ENCODE data around the gene CXXC1. TPM values are rescaled to one million over a fixed set of nuclear protein-coding genes. Genes with fewer than 3 reads are reported as not detected.

Gene CXXC1
- total RNA-seq, 2 donors from 2014 or later, result 93.1 to 102 TPM

DNA sequence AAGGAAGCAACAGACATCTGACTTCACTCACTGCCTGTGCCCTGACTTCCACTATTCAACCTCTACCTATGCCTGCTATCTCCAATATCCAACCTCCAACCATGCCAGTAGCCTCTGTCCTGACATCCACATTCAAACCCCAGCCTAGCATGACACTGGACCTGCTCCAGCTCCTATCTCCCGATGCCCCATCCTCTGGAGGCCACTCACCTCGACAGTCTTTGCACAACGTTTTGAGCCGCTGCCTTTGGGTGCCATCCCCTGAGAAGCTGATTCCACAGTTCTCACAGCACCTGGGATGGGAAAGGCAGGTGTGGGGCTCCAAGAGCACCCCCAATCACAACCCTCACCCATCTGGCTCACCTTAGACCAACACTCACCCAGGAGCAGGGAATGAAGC is 11.0 kb downstream of the CXXC1 start:
- no peak overlapping the region for H3K4me3 ChIP-seq (ENCODE audit: low read length)

GRCh38 chr18:50275503-50276036 is 11.9 kb downstream of the CXXC1 start:
- Mint-ChIP-seq H3K9me3 (no peaks in the 10 kb centered on the region), H3K4me3 (no peak overlapping the region), H3K36me3 (ENCODE audit: low read depth) (peaks cover 73% of the 10 kb centered on the region), H3K27me3 (ENCODE audit: insufficient read depth) (no peaks in the 10 kb centered on the region), H3K27ac (no peak overlapping the region), H3K4me1 (peaks cover 24% of the 10 kb centered on the region)
- H3K9me3 ChIP-seq (ENCODE audit: control insufficient read depth, low read length), result peaks cover 10% of the 10 kb centered on the region
- no peaks in the 10 kb centered on the region for H3K4me1 ChIP-seq (ENCODE audit: control insufficient read depth, insufficient read depth, low read length)
- no peak overlapping the region for H3K4me3 ChIP-seq (ENCODE audit: low read length)
- no peak overlapping the region for H3K9ac ChIP-seq (ENCODE audit: extremely low read depth, low read length, poor library complexity, severe bottlenecking)
- no peaks in the 10 kb centered on the region for H3K27me3 ChIP-seq (ENCODE audit: control insufficient read depth, insufficient read depth, low read length, poor library complexity, severe bottlenecking)
- no peak overlapping the region for H3K27ac ChIP-seq (ENCODE audit: low read depth, low read length)
- H3K36me3 ChIP-seq (ENCODE audit: control insufficient read depth, insufficient read depth, low read length), result peaks cover 79% of the 10 kb centered on the region
- WGBS, 2 experiments (ENCODE audit: insufficient coverage in 1 of 2, insufficient read length in 1 of 2), result 95 to 100% methylated on average over 4 to 19 of the region's 19 CpGs
- TF ChIP-seq, protein P1, sequence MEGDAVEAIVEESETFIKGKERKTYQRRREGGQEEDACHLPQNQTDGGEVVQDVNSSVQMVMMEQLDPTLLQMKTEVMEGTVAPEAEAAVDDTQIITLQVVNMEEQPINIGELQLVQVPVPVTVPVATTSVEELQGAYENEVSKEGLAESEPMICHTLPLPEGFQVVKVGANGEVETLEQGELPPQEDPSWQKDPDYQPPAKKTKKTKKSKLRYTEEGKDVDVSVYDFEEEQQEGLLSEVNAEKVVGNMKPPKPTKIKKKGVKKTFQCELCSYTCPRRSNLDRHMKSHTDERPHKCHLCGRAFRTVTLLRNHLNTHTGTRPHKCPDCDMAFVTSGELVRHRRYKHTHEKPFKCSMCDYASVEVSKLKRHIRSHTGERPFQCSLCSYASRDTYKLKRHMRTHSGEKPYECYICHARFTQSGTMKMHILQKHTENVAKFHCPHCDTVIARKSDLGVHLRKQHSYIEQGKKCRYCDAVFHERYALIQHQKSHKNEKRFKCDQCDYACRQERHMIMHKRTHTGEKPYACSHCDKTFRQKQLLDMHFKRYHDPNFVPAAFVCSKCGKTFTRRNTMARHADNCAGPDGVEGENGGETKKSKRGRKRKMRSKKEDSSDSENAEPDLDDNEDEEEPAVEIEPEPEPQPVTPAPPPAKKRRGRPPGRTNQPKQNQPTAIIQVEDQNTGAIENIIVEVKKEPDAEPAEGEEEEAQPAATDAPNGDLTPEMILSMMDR (conservative IDR thresholded peaks at IDR 0.05), result no peak
- DNase-seq, result no peak

More for the DNA sequence above, 11.0 kb downstream of the CXXC1 start:
- no peak overlapping the region for H3K27ac Mint-ChIP-seq
- H3K36me3 Mint-ChIP-seq (ENCODE audit: low read depth), result peaks cover 68% of the 10 kb centered on the region
- Histone ChIP-seq H3K4me1 (ENCODE audit: control insufficient read depth, insufficient read depth, low read length) (no peaks in the 10 kb centered on the region), H3K9ac (ENCODE audit: extremely low read depth, low read length, poor library complexity, severe bottlenecking) (no peak overlapping the region), H3K27me3 (ENCODE audit: control insufficient read depth, insufficient read depth, low read length, poor library complexity, severe bottlenecking) (no peaks in the 10 kb centered on the region), H3K36me3 (ENCODE audit: control insufficient read depth, insufficient read depth, low read length) (peaks cover 70% of the 10 kb centered on the region), H3K27ac (ENCODE audit: low read depth, low read length) (no peak overlapping the region), H3K9me3 (ENCODE audit: control insufficient read depth, low read length) (peaks cover 10% of the 10 kb centered on the region)
- TF ChIP-seq, protein P1 (conservative IDR thresholded peaks at IDR 0.05), result no peak
- H3K27me3 Mint-ChIP-seq (ENCODE audit: insufficient read depth), result no peaks in the 10 kb centered on the region
- H3K9me3 Mint-ChIP-seq, result no peaks in the 10 kb centered on the region
- 89 to 97% methylated on average over 3 to 4 of the region's 4 CpGs for WGBS, 2 experiments (ENCODE audit: insufficient coverage in 1 of 2, insufficient read length in 1 of 2)
- H3K4me3 Mint-ChIP-seq, result no peak overlapping the region
- peaks cover 30% of the 10 kb centered on the region for H3K4me1 Mint-ChIP-seq
- no peak for DNase-seq

DNA sequence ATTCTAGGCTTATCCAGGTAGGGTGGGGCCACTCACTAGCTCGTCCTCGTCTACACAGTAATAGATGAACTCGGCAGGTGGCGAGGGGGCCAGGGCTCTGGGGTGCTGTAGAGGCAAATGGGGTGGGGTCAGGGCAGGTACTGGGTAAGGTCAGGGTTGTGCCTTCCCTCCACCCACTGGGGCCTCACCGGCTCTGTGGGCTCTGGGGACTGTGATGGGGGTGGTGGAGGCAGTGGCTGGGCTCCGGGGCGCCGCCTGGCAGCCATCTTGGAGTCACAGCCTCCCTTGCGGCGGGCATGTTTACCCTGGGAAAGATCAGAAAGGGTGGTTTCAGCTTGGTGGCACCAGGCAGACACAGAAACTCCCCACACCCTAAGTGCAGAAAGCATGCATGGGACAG is 12.6 kb downstream of the CXXC1 start:
- no peak for DNase-seq
- Histone ChIP-seq H3K36me3 (ENCODE audit: control insufficient read depth, insufficient read depth, low read length) (peaks cover 86% of the 10 kb centered on the region), H3K4me3 (ENCODE audit: low read length) (no peak overlapping the region), H3K27me3 (ENCODE audit: control insufficient read depth, insufficient read depth, low read length, poor library complexity, severe bottlenecking) (no peaks in the 10 kb centered on the region), H3K27ac (ENCODE audit: low read depth, low read length) (no peak overlapping the region), H3K4me1 (ENCODE audit: control insufficient read depth, insufficient read depth, low read length) (no peaks in the 10 kb centered on the region), H3K9me3 (ENCODE audit: control insufficient read depth, low read length) (peaks cover 10% of the 10 kb centered on the region), H3K9ac (ENCODE audit: extremely low read depth, low read length, poor library complexity, severe bottlenecking) (no peak overlapping the region)
- WGBS, 2 experiments (ENCODE audit: insufficient coverage in 1 of 2, insufficient read length in 1 of 2), result 96% methylated on average over 8 of the region's 10 CpGs; no CpG with 5 or more reads in 1 of the 2 experiments
- no peaks in the 10 kb centered on the region for H3K9me3 Mint-ChIP-seq
- H3K27ac Mint-ChIP-seq, result no peak overlapping the region
- no peaks in the 10 kb centered on the region for H3K27me3 Mint-ChIP-seq (ENCODE audit: insufficient read depth)
- TF ChIP-seq, protein P1 (conservative IDR thresholded peaks at IDR 0.05), result no peak
- no peak overlapping the region for H3K4me3 Mint-ChIP-seq
- H3K36me3 Mint-ChIP-seq (ENCODE audit: low read depth), result peaks cover 76% of the 10 kb centered on the region
- H3K4me1 Mint-ChIP-seq, result peaks cover 18% of the 10 kb centered on the region

All from endodermal cell (in vitro differentiated cells).